Measurements from ENCODE around the gene NQO1. TPM values are rescaled to one million over a fixed set of nuclear protein-coding genes. Genes with fewer than 3 reads are reported as not detected.

Gene NQO1
- total and polyA plus RNA-seq, 2 of the 8 experiments (the other 6 are each of a cell fraction or from before 2014, with no cell fraction given), result 32.7 to 45.7 TPM

DNA sequence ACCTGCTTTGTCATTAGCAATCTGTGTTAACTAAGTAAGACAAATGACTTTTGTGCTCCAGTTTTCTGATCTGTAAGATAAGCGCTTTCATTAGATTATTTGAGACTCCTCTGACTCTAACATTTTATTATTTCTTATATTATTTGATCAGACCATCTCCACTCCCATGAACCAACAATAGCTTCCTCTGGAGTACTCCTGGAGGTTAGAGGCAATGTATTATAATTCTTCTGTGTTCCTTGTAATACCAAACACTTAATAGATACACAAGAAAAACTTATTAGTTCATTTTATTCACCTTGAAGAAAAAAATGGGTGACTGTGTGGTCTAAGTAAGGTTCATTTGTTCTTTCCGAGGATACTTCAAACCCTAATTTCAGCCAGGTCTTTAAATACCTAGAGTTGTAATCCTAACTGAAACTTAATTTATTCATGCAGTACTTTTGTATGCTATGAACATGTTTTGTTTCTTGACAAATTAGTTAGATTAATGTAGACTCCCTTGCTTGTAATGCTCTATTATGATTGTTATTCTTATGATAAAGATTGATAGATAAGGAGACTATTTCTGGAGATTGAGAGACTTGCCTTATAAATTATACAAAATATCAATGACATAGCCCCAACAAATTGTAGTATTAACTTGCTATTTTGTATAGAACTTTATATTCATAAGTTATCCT is 53.9 kb downstream of the NQO1 start:
- CTCF ChIA-PET (ENCODE audit: partially characterized antibody), result no interaction called here
- Histone ChIP-seq H4K20me1 (replicated peaks in 1 of 2; ENCODE audit: control insufficient read depth in 1 of 2, insufficient read depth in 2 of 2, low read length in 2 of 2) (no peaks in the 10 kb centered on the region), H3K9me3 (ENCODE audit: insufficient read depth in 2 of 2, low read depth in 1 of 2, low read length in 1 of 2) (no peaks in the 10 kb centered on the region), H2BK5ac (ENCODE audit: low read depth, low read length) (no peak overlapping the region), H2BK12ac (ENCODE audit: low read depth, low read length) (no peak overlapping the region), H3K79me2 (ENCODE audit: control insufficient read depth in 1 of 2, insufficient read depth in 2 of 2, low read length in 2 of 2) (no peaks in the 10 kb centered on the region), H3K36me3 (ENCODE audit: control insufficient read depth in 2 of 4, insufficient read depth in 4 of 4, low read length in 3 of 4) (peaks cover 0 to 22% (median 10%) of the 10 kb centered on the region in 4 experiments; a peak in 4 of 8 replicates), H3K4ac (replicated peaks; ENCODE audit: insufficient read length, low read depth, low read length) (no peak overlapping the region), H3K9ac (replicated peaks in 1 of 4; ENCODE audit: extremely low read depth in 1 of 4, low read depth in 3 of 4, low read length in 3 of 4) (no peak overlapping the region), H2AFZ (ENCODE audit: low read length) (no peak overlapping the region), H3K23ac (ENCODE audit: insufficient read length) (no peak overlapping the region), H3K23me2 (ENCODE audit: low read depth, low read length) (no peaks in the 10 kb centered on the region), H3K4me2 (ENCODE audit: insufficient read depth in 1 of 2, low read depth in 2 of 2, low read length in 2 of 2) (no peak overlapping the region), H3K27me3 (replicated peaks in 1 of 4; ENCODE audit: control insufficient read depth in 3 of 4, extremely low read depth in 1 of 4, insufficient read depth in 3 of 4, low read length in 3 of 4) (no peaks in the 10 kb centered on the region), H3K18ac (ENCODE audit: extremely low read depth, low read length) (no peak overlapping the region), H3K4me3 (ENCODE audit: extremely low read depth in 1 of 4, insufficient read depth in 2 of 4, low read depth in 3 of 4, low read length in 4 of 4) (no peak overlapping the region), H3K27ac (ENCODE audit: low read depth, low read length) (no peak overlapping the region), H2BK15ac (ENCODE audit: low read length) (no peak overlapping the region), H4K91ac (replicated peaks; ENCODE audit: insufficient read length, low read length) (no peak overlapping the region), H4K5ac (ENCODE audit: insufficient read length, low read depth, low read length) (no peak overlapping the region), H4K8ac (ENCODE audit: extremely low read depth, insufficient read depth, low read length) (no peak overlapping the region), H2AK5ac (ENCODE audit: low read depth, low read length) (no peak overlapping the region), H3K14ac (ENCODE audit: insufficient read length) (no peak overlapping the region), H3K4me1 (replicated peaks in 1 of 4; ENCODE audit: control insufficient read depth in 3 of 4, insufficient read depth in 4 of 4, low read length in 3 of 4) (no peaks in the 10 kb centered on the region), H2BK120ac (replicated peaks; ENCODE audit: low read depth, low read length) (no peak overlapping the region), H3K79me1 (ENCODE audit: low read depth, low read length) (no peaks in the 10 kb centered on the region), H3K56ac (replicated peaks; ENCODE audit: insufficient read length, low read depth, low read length) (no peak overlapping the region), H2BK20ac (ENCODE audit: low read length) (no peak overlapping the region)
- POLR2A ChIA-PET (ENCODE audit: partially characterized antibody), result no interaction called here
- FAIRE-seq (no peak), DNase-seq (ENCODE audit: low read depth in 1 of 2, low spot score in 2 of 2) (no peak)
- 89% methylated on average over 2 of the region's 2 CpGs; no CpG with 5 or more reads in 1 of the 2 experiments for WGBS, 2 experiments (ENCODE audit: extremely low coverage in 1 of 2, insufficient coverage in 1 of 2, insufficient read length in 1 of 2, insufficient replicate concordance in 2 of 2, low coverage in 1 of 2, low lambda C conversion rate in 2 of 2, missing lambda C conversion rate in 1 of 2)
- TF ChIP-seq KDM5A (IDR thresholded peaks at IDR 0.05; ENCODE audit: low read length) (no peak), SIRT6 (IDR thresholded peaks at IDR 0.05; ENCODE audit: low read length) (no peak), SIN3A (conservative IDR thresholded peaks at IDR 0.05 in 1 of 2, IDR thresholded peaks at IDR 0.05 in 1 of 2; ENCODE audit: low read depth in 1 of 2, low read length in 2 of 2) (no peak), RNF2 (IDR thresholded peaks at IDR 0.05; ENCODE audit: borderline replicate concordance, low read depth, low read length, missing control alignments, poor library complexity, severe bottlenecking) (no peak), ZNF274 (IDR thresholded peaks at IDR 0.05; ENCODE audit: borderline replicate concordance, extremely low read depth, low read length) (no peak), RAD21 (IDR thresholded peaks at IDR 0.05 in 1 of 2, conservative IDR thresholded peaks at IDR 0.05 in 1 of 2; ENCODE audit: low read depth in 2 of 2, low read length in 2 of 2) (no peak), HDAC6 (IDR thresholded peaks at IDR 0.05; ENCODE audit: low read depth, low read length) (no peak), JUN (IDR thresholded peaks at IDR 0.05; ENCODE audit: low read depth, low read length) (no peak), MAFK (IDR thresholded peaks at IDR 0.05; ENCODE audit: low read depth, low read length) (no peak), CHD1 (IDR thresholded peaks at IDR 0.05; ENCODE audit: low read depth, low read length) (no peak)
- TF ChIP-seq, protein P1, sequence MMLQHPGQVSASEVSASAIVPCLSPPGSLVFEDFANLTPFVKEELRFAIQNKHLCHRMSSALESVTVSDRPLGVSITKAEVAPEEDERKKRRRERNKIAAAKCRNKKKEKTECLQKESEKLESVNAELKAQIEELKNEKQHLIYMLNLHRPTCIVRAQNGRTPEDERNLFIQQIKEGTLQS (IDR thresholded peaks at IDR 0.05; ENCODE audit: insufficient read depth, low read depth, low read length), result no peak

All from H1 (cell line).